Spleen (tissue), 11 donors: ENCODE data around the gene C1QTNF1. TPM values are rescaled to one million over a fixed set of nuclear protein-coding genes. Genes with fewer than 3 reads are reported as not detected.
A peak's percentile ranks its signal among the peaks of the same experiment; 100 is the strongest.
"Not testable (repeated sequence)": the region's sequence is repeated elsewhere in the genome, so short reads cannot be mapped to it uniquely, and the experiment has no call there.

Source experiments
- DNase-seq: peaks from one replicate; pipeline ENCODE4 v3.0.0-alpha.2; 2020
- H3K27ac ChIP-seq, 8 donors: fragments of 200-600 bp; sonication (generic) in 7 of 8; 1 replicate in 4 of 8; 2 replicates in 4 of 8; pipeline versions ENCODE4 v1.5.0 to v1.8.0; 2016 to 2021; ENCODE audit warnings: inconsistent platforms in 4 of 8, mild to moderate bottlenecking in 4 of 8, moderate library complexity in 1 of 8
- H3K27me3 ChIP-seq, 7 donors: fragments of 200-600 bp; sonication (generic) in 6 of 7; replicated peaks in 1 of 7; 1 replicate in 4 of 7; 2 replicates in 3 of 7; pipeline versions ENCODE4 v1.5.0 to v1.8.0; 2016 to 2021; ENCODE audit warnings: inconsistent platforms in 3 of 7, mild to moderate bottlenecking in 1 of 7
- H3K36me3 ChIP-seq, 6 donors: fragments of 200-600 bp; sonication (generic) in 5 of 6; 1 replicate in 4 of 6; 2 replicates in 2 of 6; pipeline versions ENCODE4 v1.5.0 to v1.8.0; 2016 to 2021; ENCODE audit warnings: inconsistent platforms in 2 of 6
- H3K4me1 ChIP-seq, 6 donors: fragments of 200-600 bp; sonication (generic) in 5 of 6; 1 replicate in 3 of 6; 2 replicates in 3 of 6; pipeline versions ENCODE4 v1.5.0 to v1.8.0; 2016 to 2021; ENCODE audit warnings: inconsistent platforms in 3 of 6
- H3K4me3 ChIP-seq, 8 donors: fragments of 200-600 bp; sonication (generic) in 7 of 8; 1 replicate in 4 of 8; 2 replicates in 4 of 8; pipeline versions ENCODE4 v1.5.0 to v1.8.0; 2016 to 2021; ENCODE audit warnings: inconsistent platforms in 4 of 8, mild to moderate bottlenecking in 4 of 8, moderate library complexity in 2 of 8
- H3K9me3 ChIP-seq, 8 donors: fragments of 200-600 bp; sonication (generic) in 7 of 8; 1 replicate in 4 of 8; 2 replicates in 4 of 8; pipeline versions ENCODE4 v1.5.0 to v1.8.0; 2016 to 2021; ENCODE audit warnings: inconsistent platforms in 4 of 8
- POLR2A ChIP-seq, 3 donors: fragments of 450-650 bp; IDR thresholded peaks; one replicate each; pipeline ENCODE4 v1.5.1; 2017; ENCODE audit warnings: antibody characterized with exemption in 3 of 3, mild to moderate bottlenecking in 1 of 3
- POLR2AphosphoS5 ChIP-seq, 3 donors: sonication (generic); formaldehyde crosslinking; IDR thresholded peaks; one replicate each; pipeline ENCODE4 v1.5.1; 2017; ENCODE audit warnings: antibody characterized with exemption in 3 of 3
- WGBS, 5 donors: extraction: QIAGEN DNeasy Blood & Tissue Kit in 3 of 5; methylation state at CpG; one replicate each; pipeline versions ENCODE4 v1.1.5 to v1.1.7; 2013 to 2018; 5-methylcytosine and 5-hydroxymethylcytosine counted together
- intact Hi-C: fragments of 100-400 bp; cut with DNase I; formaldehyde crosslinking; loops from one replicate; pipeline ENCODE4 v1.15.0; 2023; ENCODE audit warnings: low total_unique reads
- polyA plus RNA-seq, 3 donors: library from polyadenylated mRNA; stranded (reverse); fragments of 200-250 nt; gene quantifications; one replicate each; pipeline ENCODE4 v1.2.1, GENCODE V29; 2013
- total RNA-seq, 7 donors: library from RNA; depleted of rRNA in 3 of 7; stranded (reverse); fragments of >200 nt in 3 of 7; fragmentation: NEBNext Ultra II Directional in 4 of 7; extraction: Animal tissue kit (Norgen Biotek cat#: 25700) in 4 of 7; gene quantifications; one replicate each; pipeline versions ENCODE4 v1.1.0 to v1.2.1, GENCODE V29; 2016 to 2021
- TF ChIP-seq, protein P1 (sequence below), 11 experiments: fragments of 200-600 bp in 7 of 11; fragments of 450-650 bp in 4 of 11; sonication (generic) in 4 of 11; IDR thresholded peaks in 8 of 11; conservative IDR thresholded peaks in 3 of 11; 1 replicate in 7 of 11; 2 replicates in 4 of 11; pipeline versions ENCODE4 v1.4.0 to v1.8.0; 2016 to 2021; ENCODE audit warnings: antibody characterized with exemption in 11 of 11, inconsistent platforms in 4 of 11, mild to moderate bottlenecking in 1 of 11
- donor health status: healthy with polysubstance abuse.
- donor health status: DM: no; HTN: no; CAD: no; lungs with moderate emphysema.
- donor health status: DM: no; HTN: no; CAD: no.
- donor health status: Bipolar disorder and iron deficiency.
- donor health status: healthy.
- donor health status: DM: no; HTN: no; CAD: no.
- donor health status: DM: yes; HTN: yes; CAD: no.

The C1QTNF1 gene
- total and polyA plus RNA-seq, 10 donors = 14.7 to 101 (median 44.4) TPM

DNA sequence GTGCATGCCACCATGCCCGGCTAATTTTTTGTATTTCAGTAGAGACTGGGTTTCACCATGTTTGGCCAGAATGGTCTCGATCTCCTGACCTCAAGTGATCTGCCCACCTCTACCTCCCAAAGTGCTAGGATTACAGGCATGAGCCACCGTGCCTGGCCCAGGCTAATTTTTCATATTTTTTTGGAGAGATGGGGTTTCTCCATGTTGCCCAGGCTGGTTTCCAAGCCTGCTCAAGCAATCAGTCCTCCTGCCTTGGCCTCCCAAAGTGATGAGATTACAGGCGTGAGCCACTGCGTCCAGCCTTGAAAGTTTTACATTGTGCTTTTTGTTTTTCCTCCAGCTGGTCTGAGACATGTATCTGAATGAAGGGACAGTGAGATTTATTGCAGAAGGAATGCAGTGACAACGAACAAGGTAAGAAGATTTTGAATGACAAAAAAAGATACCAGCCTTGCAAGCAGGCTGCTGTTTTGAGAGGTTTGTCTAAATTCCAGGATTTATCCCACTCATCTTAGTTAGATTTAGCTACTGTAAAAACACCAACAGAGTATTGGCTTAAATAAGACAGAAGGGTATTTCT is 47.3 kb downstream of the C1QTNF1 start:
- peak; percentile 12 for DNase-seq

DNA sequence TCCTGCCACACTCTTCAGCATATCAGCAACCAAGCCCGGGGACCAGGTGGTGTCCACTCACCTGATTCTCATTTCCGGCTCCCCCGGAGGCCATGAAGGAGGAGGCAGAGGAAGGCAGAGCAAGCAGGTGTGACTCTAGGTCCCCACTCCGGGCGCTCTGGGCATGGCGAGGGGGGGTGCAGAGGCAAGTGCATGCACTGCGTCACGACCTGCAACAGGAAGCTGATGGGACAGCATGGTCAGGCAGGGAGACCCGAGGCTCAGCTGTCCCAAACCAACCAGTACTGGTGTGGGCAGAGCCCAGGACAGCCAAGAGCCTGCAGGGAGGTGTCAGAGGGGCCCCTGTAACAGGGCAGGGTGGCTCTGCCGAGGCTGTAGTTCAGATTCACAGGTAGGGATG is 48.6 kb downstream of the C1QTNF1 start:
- 84 to 96% (median 90%) methylated on average over 9 to 10 of the region's 10 CpGs for WGBS, 5 donors
- Histone ChIP-seq H3K9me3 (no peaks in the 10 kb centered on the region), H3K27ac (no peak overlapping the region), H3K36me3 (peaks cover 0 to 5% (median 2%) of the 10 kb centered on the region in 6 donors), H3K4me1 (peaks cover 11 to 38% (median 28%) of the 10 kb centered on the region in 6 donors), H3K4me3 (no peak overlapping the region), H3K27me3 (no peaks in the 10 kb centered on the region)
- TF ChIP-seq, protein P1, sequence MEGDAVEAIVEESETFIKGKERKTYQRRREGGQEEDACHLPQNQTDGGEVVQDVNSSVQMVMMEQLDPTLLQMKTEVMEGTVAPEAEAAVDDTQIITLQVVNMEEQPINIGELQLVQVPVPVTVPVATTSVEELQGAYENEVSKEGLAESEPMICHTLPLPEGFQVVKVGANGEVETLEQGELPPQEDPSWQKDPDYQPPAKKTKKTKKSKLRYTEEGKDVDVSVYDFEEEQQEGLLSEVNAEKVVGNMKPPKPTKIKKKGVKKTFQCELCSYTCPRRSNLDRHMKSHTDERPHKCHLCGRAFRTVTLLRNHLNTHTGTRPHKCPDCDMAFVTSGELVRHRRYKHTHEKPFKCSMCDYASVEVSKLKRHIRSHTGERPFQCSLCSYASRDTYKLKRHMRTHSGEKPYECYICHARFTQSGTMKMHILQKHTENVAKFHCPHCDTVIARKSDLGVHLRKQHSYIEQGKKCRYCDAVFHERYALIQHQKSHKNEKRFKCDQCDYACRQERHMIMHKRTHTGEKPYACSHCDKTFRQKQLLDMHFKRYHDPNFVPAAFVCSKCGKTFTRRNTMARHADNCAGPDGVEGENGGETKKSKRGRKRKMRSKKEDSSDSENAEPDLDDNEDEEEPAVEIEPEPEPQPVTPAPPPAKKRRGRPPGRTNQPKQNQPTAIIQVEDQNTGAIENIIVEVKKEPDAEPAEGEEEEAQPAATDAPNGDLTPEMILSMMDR (IDR thresholded peaks at IDR 0.05 in 8 of 11, conservative IDR thresholded peaks at IDR 0.05 in 3 of 11) = no peak
- no peak for TF ChIP-seq POLR2AphosphoS5 (IDR thresholded peaks at IDR 0.05)
- TF ChIP-seq POLR2A (IDR thresholded peaks at IDR 0.05) = no peak
- DNase-seq = peak; percentile 76
- intact Hi-C loops = no loop called here

More for the DNA sequence above, 47.3 kb downstream of the C1QTNF1 start:
- H3K36me3 ChIP-seq = no peaks in the 10 kb centered on the region
- H3K9me3 ChIP-seq = no peaks in the 10 kb centered on the region
- 85 to 91% (median 90%) methylated on average over 6 of the region's 6 CpGs for WGBS, 5 donors
- no peak overlapping the region for H3K4me3 ChIP-seq
- H3K27me3 ChIP-seq = no peaks in the 10 kb centered on the region
- TF ChIP-seq, protein P1 (IDR thresholded peaks at IDR 0.05 in 8 of 11, conservative IDR thresholded peaks at IDR 0.05 in 3 of 11) = no peak
- no peak for TF ChIP-seq POLR2AphosphoS5 (IDR thresholded peaks at IDR 0.05)
- no peak for TF ChIP-seq POLR2A (IDR thresholded peaks at IDR 0.05)
- intact Hi-C loops = no loop called here
- peaks cover 8 to 25% (median 19%) of the 10 kb centered on the region in 6 donors for H3K4me1 ChIP-seq
- no peak overlapping the region for H3K27ac ChIP-seq

DNA sequence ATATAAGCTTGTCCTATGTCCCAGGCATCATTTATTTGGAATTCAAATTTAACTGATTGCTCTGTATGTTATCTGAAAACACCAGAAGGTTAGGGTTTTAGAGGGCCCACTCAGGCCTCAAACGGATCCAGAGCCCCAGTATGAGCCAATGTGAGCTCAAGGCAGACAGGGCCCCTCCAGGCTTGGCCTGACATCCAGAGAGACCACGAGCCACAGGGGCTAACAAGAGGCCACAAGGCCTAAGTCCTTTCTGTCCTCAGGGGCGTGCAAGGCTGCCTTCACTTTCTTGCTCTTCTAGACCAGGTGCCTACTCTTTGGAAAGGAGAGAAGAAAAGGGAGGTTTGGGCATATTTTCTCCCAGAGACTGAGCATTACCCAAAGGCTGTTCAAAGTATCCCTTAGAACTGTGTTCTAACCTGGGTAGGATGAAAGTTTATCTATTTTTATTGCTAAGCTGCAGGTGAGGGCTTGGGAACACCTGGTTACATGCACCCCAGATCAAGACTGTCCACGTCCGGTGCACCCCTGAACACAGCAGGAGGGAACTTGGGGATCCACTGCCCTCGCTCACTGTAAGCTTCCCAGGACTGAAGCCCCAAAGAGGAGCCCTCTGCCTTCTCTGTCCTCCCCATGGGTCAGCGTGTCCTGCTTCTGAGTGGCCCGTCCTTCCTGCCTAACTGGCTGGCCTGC is 49.2 kb downstream of the C1QTNF1 start:
- TF ChIP-seq POLR2AphosphoS5 (IDR thresholded peaks at IDR 0.05) (no peak), POLR2A (IDR thresholded peaks at IDR 0.05) (no peak)
- TF ChIP-seq, protein P1 (IDR thresholded peaks at IDR 0.05 in 8 of 11, conservative IDR thresholded peaks at IDR 0.05 in 3 of 11) = no peak
- H3K27ac ChIP-seq = no peak overlapping the region
- DNase-seq = peak; percentile 53
- no peak overlapping the region for H3K4me3 ChIP-seq
- H3K9me3 ChIP-seq = no peaks in the 10 kb centered on the region
- peaks cover 0 to 11% (median 7%) of the 10 kb centered on the region in 6 donors for H3K36me3 ChIP-seq
- H3K4me1 ChIP-seq = peaks cover 11 to 42% (median 30%) of the 10 kb centered on the region in 6 donors
- H3K27me3 ChIP-seq = no peaks in the 10 kb centered on the region
- intact Hi-C loops = no loop called here
- 84 to 94% (median 94%) methylated on average over 8 of the region's 8 CpGs for WGBS, 5 donors

DNA sequence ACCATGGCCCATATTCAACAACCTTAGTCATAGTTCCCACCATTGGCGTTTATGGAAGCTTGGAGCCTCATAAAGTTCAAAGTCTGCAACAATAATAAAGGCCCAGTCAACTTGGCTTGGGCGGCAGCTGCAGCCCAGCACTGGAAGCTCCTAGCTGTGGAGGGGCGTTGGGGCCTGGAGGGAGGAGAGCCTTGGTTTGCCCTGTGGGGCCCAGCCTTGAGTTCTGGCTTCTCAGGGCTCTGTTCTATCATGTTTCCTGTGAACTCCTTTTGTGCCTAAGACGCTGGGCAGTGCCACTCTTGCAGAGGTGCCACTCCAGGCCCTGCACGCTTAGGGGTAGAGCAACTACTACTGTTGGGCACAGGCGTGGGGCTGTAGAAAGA is 49.7 kb downstream of the C1QTNF1 start:
- WGBS, 5 donors = 93 to 97% (median 95%) methylated on average over 5 to 6 of the region's 6 CpGs
- intact Hi-C loops = no loop called here
- Histone ChIP-seq H3K27ac (peak overlapping the region in 1 of 8 donors; percentile 91), H3K36me3 (peaks cover 0 to 16% (median 13%) of the 10 kb centered on the region in 6 donors), H3K4me3 (no peak overlapping the region), H3K27me3 (no peaks in the 10 kb centered on the region), H3K4me1 (peaks cover 11 to 44% (median 30%) of the 10 kb centered on the region in 6 donors), H3K9me3 (no peaks in the 10 kb centered on the region)
- TF ChIP-seq, protein P1 (IDR thresholded peaks at IDR 0.05 in 8 of 11, conservative IDR thresholded peaks at IDR 0.05 in 3 of 11) = no peak
- no peak for TF ChIP-seq POLR2AphosphoS5 (IDR thresholded peaks at IDR 0.05)
- no peak for TF ChIP-seq POLR2A (IDR thresholded peaks at IDR 0.05)
- DNase-seq = peak; percentile 68

DNA sequence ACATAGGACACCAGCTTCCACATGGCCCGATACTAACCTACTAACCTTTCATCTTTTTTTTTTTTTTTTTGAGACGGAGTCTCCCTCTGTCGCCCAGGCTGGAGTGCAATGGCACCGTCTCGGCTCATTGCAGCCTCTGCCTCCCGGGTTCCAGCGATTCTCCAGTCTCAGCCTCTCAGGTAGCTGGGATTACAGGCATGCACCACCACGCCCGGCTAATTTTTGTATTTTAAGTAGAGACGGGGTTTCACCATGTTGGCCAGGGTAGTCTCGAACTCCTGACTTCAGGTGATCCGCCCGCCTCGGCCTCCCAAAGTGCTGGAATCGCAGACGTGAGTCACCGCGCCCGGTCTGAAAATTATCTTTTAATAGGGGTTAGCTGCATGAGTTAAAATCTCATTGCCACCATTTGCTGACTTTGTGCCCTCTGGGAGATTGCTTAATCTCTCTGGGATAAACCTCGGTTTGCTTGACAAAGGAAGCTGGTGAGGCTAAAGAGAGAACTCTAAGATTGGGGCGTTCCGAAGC is 50.2 kb downstream of the C1QTNF1 start:
- 74 to 78% (median 77%) methylated on average over 22 of the region's 22 CpGs for WGBS, 5 donors
- Histone ChIP-seq H3K27ac (peak overlapping the region in 7 of 8 donors; percentile 77 to 91 (median 90)), H3K4me3 (peak overlapping the region in 6 of 8 donors; percentile 67 to 92 (median 84)), H3K4me1 (peaks cover 11 to 44% (median 30%) of the 10 kb centered on the region in 6 donors), H3K36me3 (peaks cover 0 to 21% (median 18%) of the 10 kb centered on the region in 6 donors)
- intact Hi-C loops, H3K27me3 ChIP-seq, H3K9me3 ChIP-seq: not testable (repeated sequence)
- peak; percentile 77 for DNase-seq
